ENCODE data around the gene JAZF1. TPM values are rescaled to one million over a fixed set of nuclear protein-coding genes. Genes with fewer than 3 reads are reported as not detected.

Gene JAZF1
- total and polyA plus RNA-seq, 8 donors, result 0.58 to 16.7 (median 7.2) TPM

GRCh38 chr7:27948861-27949260, 231.7 kb downstream of the JAZF1 start:
- intact Hi-C loops (cut with DNase I; ENCODE audit: low total_unique reads), result no loop called here
- Histone ChIP-seq H3K36me3 (no peaks in the 10 kb centered on the region), H3K4me3 (no peak overlapping the region), H3K9me3 (no peaks in the 10 kb centered on the region), H3K27ac (no peak overlapping the region), H3K27me3 (no peaks in the 10 kb centered on the region), H3K4me1 (peaks cover 0 to 31% (median 10%) of the 10 kb centered on the region in 4 donors)
- TF ChIP-seq CTCF (IDR thresholded peaks at IDR 0.05), result no peak
- no peak for TF ChIP-seq POLR2A (IDR thresholded peaks at IDR 0.05)
- no peak for TF ChIP-seq EP300 (IDR thresholded peaks at IDR 0.05)
- TF ChIP-seq POLR2AphosphoS5 (IDR thresholded peaks at IDR 0.05), result no peak
- DNase-seq, result no peak
- WGBS, 5 donors, result 93 to 99% (median 95%) methylated on average over 3 of the region's 3 CpGs

GRCh38 chr7:27947586-27948278, 232.9 kb downstream of the JAZF1 start:
- Histone ChIP-seq H3K9me3 (no peaks in the 10 kb centered on the region), H3K4me3 (no peak overlapping the region), H3K27ac (no peak overlapping the region), H3K36me3 (no peaks in the 10 kb centered on the region), H3K27me3 (no peaks in the 10 kb centered on the region), H3K4me1 (peaks cover 0 to 27% (median 8%) of the 10 kb centered on the region in 4 donors)
- TF ChIP-seq POLR2AphosphoS5 (IDR thresholded peaks at IDR 0.05) (no peak), CTCF (IDR thresholded peaks at IDR 0.05) (no peak), POLR2A (IDR thresholded peaks at IDR 0.05) (no peak), EP300 (IDR thresholded peaks at IDR 0.05) (no peak)
- 67 to 79% (median 71%) methylated on average over 7 of the region's 7 CpGs for whole genome bisulfite sequencing, 5 donors
- no peak for DNase-seq
- intact Hi-C loops (cut with DNase I; ENCODE audit: low total_unique reads), result no loop called here

GRCh38 chr7:27946351-27946750, 234.2 kb downstream of the JAZF1 start:
- TF ChIP-seq CTCF (IDR thresholded peaks at IDR 0.05) (no peak), POLR2A (IDR thresholded peaks at IDR 0.05) (no peak), POLR2AphosphoS5 (IDR thresholded peaks at IDR 0.05) (no peak), EP300 (IDR thresholded peaks at IDR 0.05) (no peak)
- Histone ChIP-seq H3K27ac (no peak overlapping the region), H3K36me3 (no peaks in the 10 kb centered on the region), H3K4me3 (no peak overlapping the region), H3K27me3 (no peaks in the 10 kb centered on the region), H3K9me3 (no peaks in the 10 kb centered on the region), H3K4me1 (peaks cover 0 to 13% (median 3%) of the 10 kb centered on the region in 4 donors)
- intact Hi-C loops (cut with DNase I; ENCODE audit: low total_unique reads), result no loop called here
- DNase-seq, result no peak
- 84 to 95% (median 90%) methylated on average over 2 of the region's 2 CpGs for WGBS, 5 donors

- intact Hi-C loops (cut with DNase I; ENCODE audit: low total_unique reads), result no loop called here
- TF ChIP-seq POLR2A (IDR thresholded peaks at IDR 0.05) (no peak), POLR2AphosphoS5 (IDR thresholded peaks at IDR 0.05) (no peak), EP300 (IDR thresholded peaks at IDR 0.05) (no peak), CTCF (IDR thresholded peaks at IDR 0.05) (no peak)
- Histone ChIP-seq H3K27ac (no peak overlapping the region), H3K9me3 (no peaks in the 10 kb centered on the region), H3K4me1 (peaks cover 0 to 12% (median 3%) of the 10 kb centered on the region in 4 donors), H3K27me3 (no peaks in the 10 kb centered on the region), H3K36me3 (no peaks in the 10 kb centered on the region), H3K4me3 (no peak overlapping the region)
- WGBS, 5 donors, result 91 to 96% (median 93%) methylated on average over 10 of the region's 10 CpGs
- DNase-seq, result no peak
Observed at GRCh38 chr7:27945058-27945795, 235.4 kb downstream of the JAZF1 start.
